ENCODE results near the gene SCAF1. TPM values are rescaled to one million over a fixed set of nuclear protein-coding genes. Genes with fewer than 3 reads are reported as not detected.

Gene SCAF1
- total RNA-seq, 1 donor from 2014 or later, result 51.0 TPM

DNA sequence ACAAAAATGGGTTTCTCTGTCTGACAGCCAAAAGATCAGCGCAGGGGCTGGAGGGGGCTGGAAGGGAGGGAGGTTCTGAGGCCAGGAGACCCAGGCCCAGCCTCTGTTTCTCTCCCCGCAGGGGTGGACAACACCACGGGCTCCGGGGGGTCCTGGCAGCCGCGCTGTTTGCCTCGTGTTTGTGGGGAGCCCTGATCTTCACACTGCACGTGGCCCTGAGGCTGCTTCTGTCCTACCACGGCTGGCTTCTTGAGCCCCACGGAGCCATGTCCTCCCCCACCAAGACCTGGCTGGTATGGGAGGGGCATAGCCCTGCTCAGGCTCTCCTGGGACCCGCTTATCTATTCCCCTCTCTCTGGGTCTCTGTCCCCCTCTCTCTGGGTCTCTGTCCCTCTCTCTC, 58.6 kb downstream of the SCAF1 start:
- TF ChIP-seq, protein P1, sequence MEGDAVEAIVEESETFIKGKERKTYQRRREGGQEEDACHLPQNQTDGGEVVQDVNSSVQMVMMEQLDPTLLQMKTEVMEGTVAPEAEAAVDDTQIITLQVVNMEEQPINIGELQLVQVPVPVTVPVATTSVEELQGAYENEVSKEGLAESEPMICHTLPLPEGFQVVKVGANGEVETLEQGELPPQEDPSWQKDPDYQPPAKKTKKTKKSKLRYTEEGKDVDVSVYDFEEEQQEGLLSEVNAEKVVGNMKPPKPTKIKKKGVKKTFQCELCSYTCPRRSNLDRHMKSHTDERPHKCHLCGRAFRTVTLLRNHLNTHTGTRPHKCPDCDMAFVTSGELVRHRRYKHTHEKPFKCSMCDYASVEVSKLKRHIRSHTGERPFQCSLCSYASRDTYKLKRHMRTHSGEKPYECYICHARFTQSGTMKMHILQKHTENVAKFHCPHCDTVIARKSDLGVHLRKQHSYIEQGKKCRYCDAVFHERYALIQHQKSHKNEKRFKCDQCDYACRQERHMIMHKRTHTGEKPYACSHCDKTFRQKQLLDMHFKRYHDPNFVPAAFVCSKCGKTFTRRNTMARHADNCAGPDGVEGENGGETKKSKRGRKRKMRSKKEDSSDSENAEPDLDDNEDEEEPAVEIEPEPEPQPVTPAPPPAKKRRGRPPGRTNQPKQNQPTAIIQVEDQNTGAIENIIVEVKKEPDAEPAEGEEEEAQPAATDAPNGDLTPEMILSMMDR (conservative IDR thresholded peaks at IDR 0.05; ENCODE audit: low read depth, low read length), result no peak
- no peak overlapping the region for H3K4me3 ChIP-seq (ENCODE audit: low read depth, low read length)
- DNase-seq (ENCODE audit: low read depth), result no peak

DNA sequence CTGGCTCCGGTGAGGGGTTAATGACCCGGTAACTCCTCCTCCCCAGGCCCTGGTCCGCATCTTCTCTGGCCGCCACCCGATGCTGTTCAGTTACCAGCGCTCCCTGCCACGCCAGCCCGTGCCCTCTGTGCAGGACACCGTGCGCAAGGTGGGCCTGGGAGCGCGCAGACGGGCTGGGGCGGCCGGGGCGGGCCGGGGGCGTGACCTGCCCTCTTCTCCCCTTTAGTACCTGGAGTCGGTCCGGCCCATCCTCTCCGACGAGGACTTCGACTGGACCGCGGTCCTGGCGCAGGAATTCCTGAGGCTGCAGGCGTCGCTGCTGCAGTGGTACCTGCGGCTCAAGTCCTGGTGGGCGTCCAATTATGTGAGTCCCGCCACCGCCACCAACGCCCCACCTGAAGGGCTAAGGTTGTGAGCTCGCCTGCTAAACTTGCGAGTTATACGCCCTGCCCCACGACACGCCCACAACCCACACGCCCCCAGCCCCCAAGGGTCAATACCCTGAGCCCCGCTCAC, 59.3 kb downstream of the SCAF1 start:
- TF ChIP-seq, protein P1 (conservative IDR thresholded peaks at IDR 0.05; ENCODE audit: low read depth, low read length), result no peak
- H3K4me3 ChIP-seq (ENCODE audit: low read depth, low read length), result no peak overlapping the region

DNA sequence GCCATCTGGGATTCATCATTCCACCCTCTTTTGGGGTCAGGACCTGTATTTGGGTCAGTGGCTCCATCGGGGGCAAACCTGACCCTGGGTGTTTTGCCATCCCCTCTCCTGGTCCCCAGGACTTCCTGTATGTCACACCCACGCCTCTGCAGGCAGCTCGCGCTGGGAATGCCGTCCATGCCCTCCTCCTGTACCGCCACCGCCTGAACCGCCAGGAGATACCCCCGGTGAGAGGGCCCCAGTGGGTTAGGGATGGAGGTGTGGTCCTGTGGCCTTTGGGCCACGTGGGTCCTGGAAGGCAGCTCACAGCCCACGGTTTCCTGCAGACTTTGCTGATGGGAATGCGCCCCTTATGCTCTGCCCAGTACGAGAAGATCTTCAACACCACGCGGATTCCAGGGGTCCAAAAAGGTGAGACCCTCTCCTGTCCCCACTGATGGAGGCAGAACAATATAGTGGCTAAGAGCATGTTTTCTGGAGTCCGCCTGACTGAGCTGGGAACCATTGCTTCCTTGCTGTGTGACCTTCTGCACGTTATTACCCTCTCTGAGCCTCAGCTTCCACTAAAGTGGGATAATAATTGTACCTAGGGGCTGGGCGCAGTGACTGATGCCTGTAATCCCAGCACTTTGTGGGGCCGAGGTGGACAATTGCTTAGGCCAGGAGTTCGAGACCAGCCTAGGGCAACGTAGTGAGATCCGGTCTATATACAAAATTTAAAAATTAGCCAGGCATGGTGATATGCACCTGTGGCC, 63.1 kb downstream of the SCAF1 start:
- TF ChIP-seq, protein P1 (conservative IDR thresholded peaks at IDR 0.05; ENCODE audit: low read depth, low read length), result no peak
- H3K4me3 ChIP-seq (ENCODE audit: low read depth, low read length), result no peak overlapping the region
- no peak for DNase-seq (ENCODE audit: low read depth)

More for the DNA sequence above, 59.3 kb downstream of the SCAF1 start:
- no peak for DNase-seq (ENCODE audit: low read depth)

DNA sequence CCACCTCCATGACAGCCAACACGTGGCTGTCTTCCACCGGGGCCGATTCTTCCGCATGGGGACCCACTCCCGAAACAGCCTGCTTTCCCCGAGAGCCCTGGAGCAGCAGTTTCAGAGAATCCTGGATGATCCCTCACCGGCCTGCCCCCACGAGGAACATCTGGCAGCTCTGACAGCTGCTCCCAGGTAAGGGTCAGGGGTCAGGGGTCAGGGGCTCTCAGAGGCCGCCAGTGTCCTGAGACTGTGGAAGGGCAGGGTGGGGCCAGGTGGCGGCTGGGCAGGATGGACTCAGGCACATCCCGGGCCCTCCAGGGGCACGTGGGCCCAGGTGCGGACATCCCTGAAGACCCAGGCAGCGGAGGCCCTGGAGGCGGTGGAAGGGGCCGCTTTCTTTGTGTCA, 63.9 kb downstream of the SCAF1 start:
- no peak overlapping the region for H3K4me3 ChIP-seq (ENCODE audit: low read depth, low read length)
- no peak for DNase-seq (ENCODE audit: low read depth)
- TF ChIP-seq, protein P1 (conservative IDR thresholded peaks at IDR 0.05; ENCODE audit: low read depth, low read length), result no peak

Other genes starting within 250 kb of the SCAF1 start
- not detected in 2 replicates for gene PTH2, start 218.8 kb upstream of the SCAF1 start, total RNA-seq
- gene GFY, start 216.8 kb upstream of the SCAF1 start, total RNA-seq, result not detected in 2 replicates
- not detected in 2 replicates for gene SLC17A7, start 200.7 kb upstream of the SCAF1 start, total RNA-seq
- 130 and 147 TPM in 2 replicates for gene PIH1D1, start 190.4 kb upstream of the SCAF1 start, total RNA-seq
- 41.5 and 44.9 TPM in 2 replicates for gene ALDH16A1, start 189.0 kb upstream of the SCAF1 start, total RNA-seq
- 0.81 and 2.5 TPM in 2 replicates for gene FLT3LG, start 168.0 kb upstream of the SCAF1 start, total RNA-seq
- 3,343 and 3,374 TPM in 2 replicates for gene RPL13A, start 154.6 kb upstream of the SCAF1 start, total RNA-seq
- 3,600 and 5,144 TPM in 2 replicates for gene RPS11, start 145.8 kb upstream of the SCAF1 start, total RNA-seq
- gene FCGRT, start 129.5 kb upstream of the SCAF1 start, total RNA-seq, result 34.2 and 79.3 TPM in 2 replicates
- gene RCN3, start 114.2 kb upstream of the SCAF1 start, total RNA-seq, result 14.1 and 32.9 TPM in 2 replicates
- gene NOSIP, start 61.7 kb upstream of the SCAF1 start, total RNA-seq, result 82.4 and 168 TPM in 2 replicates
- gene PRRG2, start 60.9 kb upstream of the SCAF1 start, total RNA-seq, result 0.87 and 1.0 TPM in 2 replicates
- gene PRR12, start 51.0 kb upstream of the SCAF1 start, total RNA-seq, result 6.7 and 7.8 TPM in 2 replicates
- gene RRAS, start 2.1 kb upstream of the SCAF1 start, total RNA-seq, result 33.5 and 67.2 TPM in 2 replicates
- 73.8 and 78.3 TPM in 2 replicates for gene IRF3, start 23.6 kb downstream of the SCAF1 start, total RNA-seq
- 53.3 and 69.8 TPM in 2 replicates for gene BCL2L12, start 23.7 kb downstream of the SCAF1 start, total RNA-seq
- gene PRMT1, start 35.1 kb downstream of the SCAF1 start, total RNA-seq, result 186 and 629 TPM in 2 replicates
- gene ADM5, start 47.4 kb downstream of the SCAF1 start, total RNA-seq, result 1.9 and 2.8 TPM in 2 replicates
- 1.7 and 9.9 TPM in 2 replicates for gene CPT1C, start 48.9 kb downstream of the SCAF1 start, total RNA-seq
- gene TSKS, start 121.1 kb downstream of the SCAF1 start, total RNA-seq, result not detected in 2 replicates
- gene AP2A1, start 124.8 kb downstream of the SCAF1 start, total RNA-seq, result 98.2 and 103 TPM in 2 replicates
- 8.3 and 15.0 TPM in 2 replicates for gene FUZ, start 171.1 kb downstream of the SCAF1 start, total RNA-seq
- gene MED25, start 176.1 kb downstream of the SCAF1 start, total RNA-seq, result 30.4 and 34.8 TPM in 2 replicates
- gene PTOV1, start 208.9 kb downstream of the SCAF1 start, total RNA-seq, result 81.9 and 121 TPM in 2 replicates
- 59.2 and 71.6 TPM in 2 replicates for gene PNKP, start 225.4 kb downstream of the SCAF1 start, total RNA-seq
- 25.8 and 34.4 TPM in 2 replicates for gene AKT1S1, start 235.1 kb downstream of the SCAF1 start, total RNA-seq
- gene TBC1D17, start 235.5 kb downstream of the SCAF1 start, total RNA-seq, result 11.9 and 16.8 TPM in 2 replicates